H1 (cell line): ENCODE measurements around the gene KIF26A. TPM values are rescaled to one million over a fixed set of nuclear protein-coding genes. Genes with fewer than 3 reads are reported as not detected.
A peak's percentile ranks its signal among the peaks of the same experiment; 100 is the strongest.

Source experiments
- BACH1 ChIP-seq: IDR thresholded peaks from 2 replicates; pipeline ENCODE4 v1.6.1; 2012; ENCODE audit warnings: low read length, improper control_type of control experiment
- CEBPB ChIP-seq: IDR thresholded peaks from 2 replicates; pipeline ENCODE4 v1.6.1; 2012; ENCODE audit warnings: low read depth, low read length
- JUN ChIP-seq: IDR thresholded peaks from 2 replicates; pipeline ENCODE4 v1.6.1; 2011; ENCODE audit warnings: low read depth, mild to moderate bottlenecking, improper control_type of control experiment, low read length
- KDM4A ChIP-seq: IDR thresholded peaks from one replicate; pipeline ENCODE4 v1.7.1; 2012; ENCODE audit warnings: low read depth, mild to moderate bottlenecking, moderate library complexity, low read length, inconsistent platforms; ENCODE audit not compliant: severe bottlenecking
- NRF1 ChIP-seq: IDR thresholded peaks from 2 replicates; pipeline ENCODE4 v1.6.1; 2011; ENCODE audit warnings: mild to moderate bottlenecking, low read depth, low read length, improper control_type of control experiment
- RAD21 ChIP-seq, 2 experiments: IDR thresholded peaks in 1 of 2; conservative IDR thresholded peaks in 1 of 2; 2 replicates each; pipeline ENCODE4 v1.6.1; 2011; ENCODE audit warnings: low read depth in 2 of 2, low read length in 2 of 2, improper control_type of control experiment in 1 of 2, inconsistent platforms in 1 of 2, mild to moderate bottlenecking in 1 of 2, moderate library complexity in 1 of 2
- RBBP5 ChIP-seq: IDR thresholded peaks from 2 replicates; pipeline ENCODE4 v1.7.1; 2012; ENCODE audit warnings: low read depth, mild to moderate bottlenecking, inconsistent platforms, low read length, moderate library complexity, borderline replicate concordance
- SIX5 ChIP-seq: IDR thresholded peaks from 2 replicates; pipeline ENCODE4 v1.6.1; 2011; ENCODE audit warnings: mild to moderate bottlenecking, low read depth, low read length
- SP2 ChIP-seq: IDR thresholded peaks from 2 replicates; pipeline ENCODE4 v1.6.1; 2012; ENCODE audit warnings: mild to moderate bottlenecking, low read length, inconsistent platforms
- SP4 ChIP-seq: IDR thresholded peaks from 2 replicates; pipeline ENCODE4 v1.6.1; 2012; ENCODE audit warnings: low read length, inconsistent platforms
- polyA plus RNA-seq, 7 experiments: library from polyadenylated mRNA; depleted of rRNA in 3 of 7; stranded (reverse) in 5 of 7; unstranded in 2 of 7; fragments of >200 nt in 5 of 7; fragments of 200-250 nt in 2 of 7; gene quantifications; 1 replicate in 5 of 7; 2 replicates in 1 of 7; 4 replicates in 1 of 7; pipeline versions ENCODE4 v1.2.1 to v1.2.3, GENCODE V29; 2011 to 2013; ENCODE audit warnings: missing spikeins in 2 of 7, mixed read lengths in 2 of 7
- total RNA-seq: library from RNA; stranded (reverse); fragmentation: NEBNext Ultra II Directional; extraction: Animal tissue kit (Norgen Biotek cat#: 25700); gene quantifications from 2 replicates; pipeline ENCODE4 v1.2.1, GENCODE V29; 2021
- TF ChIP-seq, protein P1 (sequence below): IDR thresholded peaks from 2 replicates; pipeline ENCODE4 v1.6.1; 2011; ENCODE audit warnings: low read depth, mild to moderate bottlenecking, low read length; ENCODE audit not compliant: insufficient read depth

KIF26A gene
- total and polyA plus RNA-seq, 2 of the 8 experiments (the other 6 are each of a cell fraction or from before 2014, with no cell fraction given): 11.5 to 41.6 TPM

DNA sequence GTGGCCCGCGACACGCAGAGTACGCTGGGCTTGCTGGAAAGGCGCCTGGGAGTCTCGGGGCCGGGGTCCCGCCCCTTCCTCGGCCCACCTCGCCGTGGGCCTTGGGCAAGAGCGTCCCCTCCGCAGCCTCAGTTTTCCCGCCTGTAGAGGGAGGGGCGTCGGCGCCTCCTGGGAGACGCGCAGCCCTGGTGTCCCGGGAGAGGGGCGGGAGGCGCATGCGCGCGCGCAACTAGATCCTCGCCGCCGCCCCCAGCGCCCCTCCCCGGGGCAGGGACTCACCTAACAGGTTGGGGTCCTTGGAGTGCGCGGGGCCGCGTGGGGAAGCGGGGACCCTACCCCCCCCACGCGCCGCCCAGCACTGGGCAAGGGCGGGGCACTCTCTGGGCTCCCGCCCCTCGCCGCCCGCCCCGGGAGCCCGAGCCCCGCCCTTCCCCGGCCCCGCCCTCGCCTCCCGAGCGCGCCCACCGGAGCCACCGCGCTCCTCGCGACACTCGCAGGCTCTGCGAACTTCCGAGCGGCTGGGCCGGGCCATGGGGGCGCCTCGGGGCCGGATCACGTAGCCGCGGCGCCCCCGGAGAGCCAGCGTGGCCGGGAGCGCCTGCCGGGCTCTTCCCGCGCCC, at the start of gene KIF26A (continued):
- TF ChIP-seq SP2: no peak
- peak; percentile 69; the same call in 1 of the 2 replicates for TF ChIP-seq RBBP5
- no peak for TF ChIP-seq JUN
- TF ChIP-seq BACH1: no peak
- no peak for TF ChIP-seq RAD21 (IDR thresholded peaks at IDR 0.05 in 1 of 2, conservative IDR thresholded peaks at IDR 0.05 in 1 of 2; ENCODE audit: low read depth in 2 of 2, low read length in 2 of 2)
- TF ChIP-seq CEBPB: no peak
- TF ChIP-seq, protein P1, sequence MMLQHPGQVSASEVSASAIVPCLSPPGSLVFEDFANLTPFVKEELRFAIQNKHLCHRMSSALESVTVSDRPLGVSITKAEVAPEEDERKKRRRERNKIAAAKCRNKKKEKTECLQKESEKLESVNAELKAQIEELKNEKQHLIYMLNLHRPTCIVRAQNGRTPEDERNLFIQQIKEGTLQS: no peak
- no peak for TF ChIP-seq SIX5
- peak; percentile 83 for TF ChIP-seq KDM4A
- TF ChIP-seq NRF1: peak; percentile 66
- no peak for TF ChIP-seq SP4
- TF ChIP-seq, all 59 proteins: peak for 4
